OCI-LY1 (cell line): ENCODE measurements around the gene ASXL2.

Experiments
- EZH2 ChIP-seq: fragments of 200-600 bp; sonication (generic), shearing (Covaris generic); IDR thresholded peaks from 2 replicates; pipeline ENCODE4 v1.8.0; 2017; ENCODE audit warnings: borderline replicate concordance, mixed run types, mild to moderate bottlenecking, antibody characterized with exemption, low read length, moderate library complexity, mixed read lengths
- TF ChIP-seq, protein P1 (sequence below): fragments of 200-600 bp; sonication (generic), shearing (Covaris generic); IDR thresholded peaks from 2 replicates; pipeline ENCODE4 v1.5.1; 2017; ENCODE audit warnings: mild to moderate bottlenecking, antibody characterized with exemption, low read length, moderate library complexity, mixed read lengths

DNA sequence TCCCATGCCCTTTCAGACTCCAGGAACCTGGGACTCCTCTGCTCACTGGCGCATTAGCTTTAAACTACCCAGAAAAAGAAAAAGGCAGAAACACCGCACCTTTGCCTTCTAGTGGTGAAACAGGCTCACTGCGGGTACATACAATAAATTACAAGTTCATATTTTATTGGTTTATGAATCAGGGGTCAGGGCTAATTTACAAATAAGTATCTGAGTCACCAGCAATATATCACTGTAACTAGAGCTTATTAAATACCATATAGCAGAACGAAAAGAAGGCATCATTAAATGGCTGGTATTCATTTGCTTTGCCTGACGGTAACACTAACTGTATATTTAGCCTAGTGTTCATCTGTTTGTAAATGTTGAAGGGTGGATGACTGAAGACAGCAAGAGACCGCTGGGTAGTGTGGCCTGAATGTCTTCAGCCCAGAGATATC lies 178.0 kb downstream of the ASXL2 start:
- TF ChIP-seq, protein P1, sequence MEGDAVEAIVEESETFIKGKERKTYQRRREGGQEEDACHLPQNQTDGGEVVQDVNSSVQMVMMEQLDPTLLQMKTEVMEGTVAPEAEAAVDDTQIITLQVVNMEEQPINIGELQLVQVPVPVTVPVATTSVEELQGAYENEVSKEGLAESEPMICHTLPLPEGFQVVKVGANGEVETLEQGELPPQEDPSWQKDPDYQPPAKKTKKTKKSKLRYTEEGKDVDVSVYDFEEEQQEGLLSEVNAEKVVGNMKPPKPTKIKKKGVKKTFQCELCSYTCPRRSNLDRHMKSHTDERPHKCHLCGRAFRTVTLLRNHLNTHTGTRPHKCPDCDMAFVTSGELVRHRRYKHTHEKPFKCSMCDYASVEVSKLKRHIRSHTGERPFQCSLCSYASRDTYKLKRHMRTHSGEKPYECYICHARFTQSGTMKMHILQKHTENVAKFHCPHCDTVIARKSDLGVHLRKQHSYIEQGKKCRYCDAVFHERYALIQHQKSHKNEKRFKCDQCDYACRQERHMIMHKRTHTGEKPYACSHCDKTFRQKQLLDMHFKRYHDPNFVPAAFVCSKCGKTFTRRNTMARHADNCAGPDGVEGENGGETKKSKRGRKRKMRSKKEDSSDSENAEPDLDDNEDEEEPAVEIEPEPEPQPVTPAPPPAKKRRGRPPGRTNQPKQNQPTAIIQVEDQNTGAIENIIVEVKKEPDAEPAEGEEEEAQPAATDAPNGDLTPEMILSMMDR, result peak; percentile 82
- TF ChIP-seq EZH2, result no peak
